ENCODE measurements around the gene PIK3C2A.
"Not testable (repeated sequence)": the region's sequence is repeated elsewhere in the genome, so short reads cannot be mapped to it uniquely, and the experiment has no call there.

The PIK3C2A gene

GRCh38 chr11:17207317-17208256 lies at the start of gene PIK3C2A:
Gene PIK3C2A (minus strand): TSS chr11:17207986. CDS start chr11:17169741, 38,245 bp downstream.
- DNase-seq (ENCODE audit: low read depth, low spot score), result peak; percentile 81

- no peak for DNase-seq (ENCODE audit: low read depth, low spot score)
These were observed 49.4 kb upstream of the PIK3C2A start for GRCh38 chr11:17257196-17257595.

- no peak for DNase-seq (ENCODE audit: low read depth, low spot score)
These were observed 48.7 kb upstream of the PIK3C2A start for GRCh38 chr11:17256512-17256911.

- DNase-seq (ENCODE audit: low read depth, low spot score), result no peak
These were observed 44.9 kb upstream of the PIK3C2A start for GRCh38 chr11:17252704-17253103.

GRCh38 chr11:17250561-17251350 lies 43.0 kb upstream of the PIK3C2A start:
- DNase-seq (ENCODE audit: low read depth, low spot score), result no peak

GRCh38 chr11:17244046-17244445 lies 36.3 kb upstream of the PIK3C2A start:
- no peak for DNase-seq (ENCODE audit: low read depth, low spot score)

- DNase-seq (ENCODE audit: low read depth, low spot score), result not testable (repeated sequence)
These were observed 35.2 kb upstream of the PIK3C2A start for GRCh38 chr11:17242954-17243353.

- no peak for DNase-seq (ENCODE audit: low read depth, low spot score)
These were observed 33.0 kb upstream of the PIK3C2A start for GRCh38 chr11:17240780-17241179.

- not testable (repeated sequence) for DNase-seq (ENCODE audit: low read depth, low spot score)
These were observed 32.1 kb upstream of the PIK3C2A start for GRCh38 chr11:17239927-17240326.

GRCh38 chr11:17238377-17238776 lies 30.6 kb upstream of the PIK3C2A start:
- no peak for DNase-seq (ENCODE audit: low read depth, low spot score)

GRCh38 chr11:17233101-17233500 lies 25.3 kb upstream of the PIK3C2A start:
- DNase-seq (ENCODE audit: low read depth, low spot score), result no peak

- no peak for DNase-seq (ENCODE audit: low read depth, low spot score)
These were observed 23.4 kb upstream of the PIK3C2A start for GRCh38 chr11:17230867-17231851.

GRCh38 chr11:17229481-17230152 lies 21.8 kb upstream of the PIK3C2A start:
- no peak for DNase-seq (ENCODE audit: low read depth, low spot score)

- DNase-seq (ENCODE audit: low read depth, low spot score), result not testable (repeated sequence)
These were observed 20.6 kb upstream of the PIK3C2A start for GRCh38 chr11:17228186-17228925.

- no peak for DNase-seq (ENCODE audit: low read depth, low spot score)
These were observed 16.9 kb upstream of the PIK3C2A start for GRCh38 chr11:17224727-17225126.

GRCh38 chr11:17221968-17222367 lies 14.2 kb upstream of the PIK3C2A start:
- no peak for DNase-seq (ENCODE audit: low read depth, low spot score)

- no peak for DNase-seq (ENCODE audit: low read depth, low spot score)
These were observed 11.2 kb upstream of the PIK3C2A start for GRCh38 chr11:17219016-17219415.

GRCh38 chr11:17218403-17218802 lies 10.6 kb upstream of the PIK3C2A start:
- no peak for DNase-seq (ENCODE audit: low read depth, low spot score)

GRCh38 chr11:17217401-17217800 lies 9.6 kb upstream of the PIK3C2A start:
- DNase-seq (ENCODE audit: low read depth, low spot score), result no peak

GRCh38 chr11:17214338-17214737 lies 6.6 kb upstream of the PIK3C2A start:
- no peak for DNase-seq (ENCODE audit: low read depth, low spot score)

Data from iPS DF 19.7 (cell line).